ENCODE results near the gene LEFTY1. TPM values are rescaled to one million over a fixed set of nuclear protein-coding genes. Genes with fewer than 3 reads are reported as not detected.

Gene LEFTY1
- total and polyA plus RNA-seq, 2 of the 13 experiments (the other 11 are each of a cell fraction or from before 2014, with no cell fraction given) = 0.29 to 0.79 TPM

DNA sequence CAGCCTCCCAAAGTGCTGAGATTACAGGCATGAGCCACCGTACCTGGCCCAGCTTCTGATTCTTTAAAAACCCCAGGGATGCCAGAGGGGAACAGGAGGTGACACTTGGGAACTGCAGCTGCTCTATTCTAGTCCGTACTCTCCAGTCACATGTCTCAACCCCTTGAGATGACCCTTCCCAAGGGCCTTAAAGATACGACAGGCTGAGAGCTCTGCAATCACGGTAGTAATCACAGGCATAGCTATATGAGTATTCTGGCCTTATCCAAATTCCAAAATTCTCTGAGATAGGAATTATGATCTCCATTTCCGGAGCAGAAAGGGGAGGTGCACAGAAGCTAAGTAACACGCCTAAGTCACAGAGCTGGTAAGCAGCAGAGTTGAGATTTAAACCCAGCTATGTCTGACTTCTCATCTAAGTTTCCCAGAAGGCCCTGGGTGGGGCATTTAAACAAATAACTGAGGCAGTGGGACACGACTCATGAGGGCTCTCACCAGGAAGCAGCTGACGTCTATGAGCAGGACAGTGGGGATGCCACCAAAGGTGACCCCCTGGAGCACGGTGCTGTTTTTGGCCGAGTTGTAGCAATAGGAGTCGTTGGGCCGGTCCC is 11.9 kb downstream of the LEFTY1 start:
- H2AFZ ChIP-seq (ENCODE audit: low read length) = no peak overlapping the region
- no peaks in the 10 kb centered on the region for H3K9me3 ChIP-seq (ENCODE audit: low read length)
- no peak for FAIRE-seq
- TF ChIP-seq TEAD3 (CRISPR knock-in tag; optimal IDR thresholded peaks at IDR 0.05; ENCODE audit: borderline replicate concordance) = no peak
- no peak for TF ChIP-seq ZNF34 (CRISPR knock-in tag; IDR thresholded peaks at IDR 0.05; ENCODE audit: borderline replicate concordance)
- TF ChIP-seq, protein P1, sequence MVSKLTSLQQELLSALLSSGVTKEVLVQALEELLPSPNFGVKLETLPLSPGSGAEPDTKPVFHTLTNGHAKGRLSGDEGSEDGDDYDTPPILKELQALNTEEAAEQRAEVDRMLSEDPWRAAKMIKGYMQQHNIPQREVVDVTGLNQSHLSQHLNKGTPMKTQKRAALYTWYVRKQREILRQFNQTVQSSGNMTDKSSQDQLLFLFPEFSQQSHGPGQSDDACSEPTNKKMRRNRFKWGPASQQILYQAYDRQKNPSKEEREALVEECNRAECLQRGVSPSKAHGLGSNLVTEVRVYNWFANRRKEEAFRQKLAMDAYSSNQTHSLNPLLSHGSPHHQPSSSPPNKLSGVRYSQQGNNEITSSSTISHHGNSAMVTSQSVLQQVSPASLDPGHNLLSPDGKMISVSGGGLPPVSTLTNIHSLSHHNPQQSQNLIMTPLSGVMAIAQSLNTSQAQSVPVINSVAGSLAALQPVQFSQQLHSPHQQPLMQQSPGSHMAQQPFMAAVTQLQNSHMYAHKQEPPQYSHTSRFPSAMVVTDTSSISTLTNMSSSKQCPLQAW (CRISPR knock-in tag; IDR thresholded peaks at IDR 0.05) = no peak
- TF ChIP-seq ZNF101 (CRISPR knock-in tag; IDR thresholded peaks at IDR 0.05; ENCODE audit: borderline replicate concordance, low read depth) = no peak
- no peak for TF ChIP-seq TBP (CRISPR knock-in tag; IDR thresholded peaks at IDR 0.05)
- TF ChIP-seq NCOA1 (CRISPR knock-in tag; IDR thresholded peaks at IDR 0.05) = no peak
- no peak for TF ChIP-seq ZNF282 (IDR thresholded peaks at IDR 0.05; ENCODE audit: partially characterized antibody)
- no peak for TF ChIP-seq ZNF382 (CRISPR knock-in tag; IDR thresholded peaks at IDR 0.05; ENCODE audit: borderline replicate concordance)
- no peak for TF ChIP-seq E2F1 (CRISPR knock-in tag; IDR thresholded peaks at IDR 0.05)
- TF ChIP-seq ZNF451 (CRISPR knock-in tag; IDR thresholded peaks at IDR 0.05) = no peak
- no peak for TF ChIP-seq DBP (CRISPR knock-in tag; IDR thresholded peaks at IDR 0.05; ENCODE audit: not compliant biosample characterization)
- no peak for TF ChIP-seq ZNF879 (CRISPR knock-in tag; IDR thresholded peaks at IDR 0.05)
- no peak for TF ChIP-seq ZSCAN31 (CRISPR knock-in tag; IDR thresholded peaks at IDR 0.05; ENCODE audit: low read depth)
- TF ChIP-seq KLF11 (CRISPR knock-in tag; IDR thresholded peaks at IDR 0.05) = no peak
- no peak for TF ChIP-seq ZNF136 (CRISPR knock-in tag; IDR thresholded peaks at IDR 0.05; ENCODE audit: low read depth)
- TF ChIP-seq BORCS8-MEF2B (CRISPR knock-in tag; IDR thresholded peaks at IDR 0.05) = no peak
- TF ChIP-seq SMC3 (IDR thresholded peaks at IDR 0.05; ENCODE audit: low read length) = no peak
- no peak for TF ChIP-seq TFAP4 (IDR thresholded peaks at IDR 0.05; ENCODE audit: borderline replicate concordance, low read depth)
- TF ChIP-seq ZNF350 (CRISPR knock-in tag; IDR thresholded peaks at IDR 0.05; ENCODE audit: borderline replicate concordance, low read depth) = no peak
- in situ Hi-C loops (cut with HindIII; ENCODE audit: extremely low pct_ligation_motif_present, low pct_unique_long_range_greater_than_20kb) = no loop called here
- intact Hi-C loops (cut with micrococcal nuclease; ENCODE audit: unreplicated experiment) = loop anchor here (5.0 kb wide), 1 partner anchor 35 kb away; no protein-coding TSS in a partner anchor
- no peak for ATAC-seq
- 96% methylated on average over 6 of the region's 12 CpGs for WGBS (ENCODE audit: low lambda C conversion rate)
- H3K4me1 ChIP-seq (ENCODE audit: insufficient read depth, low read length) = peaks cover 47% of the 10 kb centered on the region
- peaks cover 37% of the 10 kb centered on the region for H3K79me2 ChIP-seq (ENCODE audit: insufficient read depth, low read length)
- no peak overlapping the region for H3K4me2 ChIP-seq (ENCODE audit: low read depth, low read length)
- DNase-seq (ENCODE audit: low spot score) = no peak
- H3K36me3 ChIP-seq (replicated peaks in 1 of 2; ENCODE audit: control insufficient read depth in 1 of 2, insufficient read depth in 2 of 2, low read length in 2 of 2) = peaks cover 8 to 40% of the 10 kb centered on the region in 2 experiments
- ChIA-PET CTCF (ENCODE audit: low intra/inter-chr PET ratio, low total read pairs) (interaction anchor here (1.8 kb wide), 1 partner anchor 34 kb away, joined by 5 read pairs; no protein-coding TSS in a partner anchor), POLR2A (interaction anchor here (1.0 kb wide), 1 partner anchor 64 kb away, joined by 3 read pairs; no protein-coding TSS in a partner anchor)
- H3K27me3 ChIP-seq (ENCODE audit: control insufficient read depth in 1 of 2, insufficient read depth in 2 of 2, low read length in 2 of 2) = no peaks in the 10 kb centered on the region; a peak in 1 of 5 replicates
- H3K4me3 ChIP-seq (replicated peaks in 1 of 3; ENCODE audit: insufficient read depth in 1 of 3, low read depth in 2 of 3, low read length in 3 of 3) = no peak overlapping the region
- no peak overlapping the region for H3K27ac ChIP-seq (ENCODE audit: extremely low read length, insufficient read depth, low read length)
- no peak overlapping the region for H3K9ac ChIP-seq (ENCODE audit: insufficient read depth, low read depth, low read length)
- no TSS peak for BruUV-seq (replicated peaks)
- H4K20me1 ChIP-seq (ENCODE audit: insufficient read depth, low read length) = peaks cover 20% of the 10 kb centered on the region
